Measurements from ENCODE around the gene GTF3C1. TPM values are rescaled to one million over a fixed set of nuclear protein-coding genes. Genes with fewer than 3 reads are reported as not detected.

Gene GTF3C1
- total RNA-seq, 1 donor from 2014 or later, result 54.3 TPM

- Mint-ChIP-seq H3K36me3 (ENCODE audit: low read depth) (peaks cover 44% of the 10 kb centered on the region), H3K27ac (peak overlapping the region; percentile 34), H3K4me1 (peaks cover 61% of the 10 kb centered on the region), H3K9me3 (peaks cover 6% of the 10 kb centered on the region), H3K4me3 (no peak overlapping the region), H3K27me3 (no peaks in the 10 kb centered on the region)
- intact Hi-C loops (cut with micrococcal nuclease), result no loop called here
- no peak for DNase-seq
These were observed 96.3 kb downstream of the GTF3C1 start for GRCh38 chr16:27453494-27453825.

- Mint-ChIP-seq H3K4me1 (peaks cover 65% of the 10 kb centered on the region), H3K9me3 (peaks cover 6% of the 10 kb centered on the region), H3K27me3 (no peaks in the 10 kb centered on the region), H3K4me3 (no peak overlapping the region), H3K36me3 (ENCODE audit: low read depth) (peaks cover 50% of the 10 kb centered on the region), H3K27ac (peak overlapping the region; percentile 51)
- DNase-seq, result no peak
- intact Hi-C loops (cut with micrococcal nuclease), result no loop called here
These were observed 96.9 kb downstream of the GTF3C1 start for GRCh38 chr16:27452569-27453493.

GRCh38 chr16:27450196-27450549, 99.5 kb downstream of the GTF3C1 start:
- Mint-ChIP-seq H3K36me3 (ENCODE audit: low read depth) (peaks cover 72% of the 10 kb centered on the region), H3K27ac (peak overlapping the region; percentile 87), H3K27me3 (no peaks in the 10 kb centered on the region), H3K9me3 (peaks cover 6% of the 10 kb centered on the region), H3K4me3 (peak overlapping the region; percentile 55), H3K4me1 (peaks cover 59% of the 10 kb centered on the region)
- no peak for DNase-seq
- intact Hi-C loops (cut with micrococcal nuclease), result no loop called here

GRCh38 chr16:27449434-27450195, 100.1 kb downstream of the GTF3C1 start:
- Mint-ChIP-seq H3K4me1 (peaks cover 57% of the 10 kb centered on the region), H3K36me3 (ENCODE audit: low read depth) (peaks cover 78% of the 10 kb centered on the region), H3K9me3 (peaks cover 6% of the 10 kb centered on the region), H3K27ac (peak overlapping the region; percentile 87), H3K4me3 (peak overlapping the region; percentile 55), H3K27me3 (no peaks in the 10 kb centered on the region)
- intact Hi-C loops (cut with micrococcal nuclease), result no loop called here
- peak; percentile 83 for DNase-seq

- intact Hi-C loops (cut with micrococcal nuclease), result no loop called here
- H3K36me3 Mint-ChIP-seq (ENCODE audit: low read depth), result peaks cover 86% of the 10 kb centered on the region
- DNase-seq, result no peak
- H3K4me3 Mint-ChIP-seq, result no peak overlapping the region
- H3K27ac Mint-ChIP-seq, result peak overlapping the region; percentile 39
- H3K4me1 Mint-ChIP-seq, result peaks cover 54% of the 10 kb centered on the region
- no peaks in the 10 kb centered on the region for H3K27me3 Mint-ChIP-seq
- H3K9me3 Mint-ChIP-seq, result peaks cover 8% of the 10 kb centered on the region
These were observed 100.9 kb downstream of the GTF3C1 start for GRCh38 chr16:27448532-27449433.

GRCh38 chr16:27447301-27447700, 102.4 kb downstream of the GTF3C1 start:
- H3K9me3 Mint-ChIP-seq, result peaks cover 8% of the 10 kb centered on the region

GRCh38 chr16:27446721-27447120, 103.0 kb downstream of the GTF3C1 start:
- H3K9me3 Mint-ChIP-seq, result peaks cover 8% of the 10 kb centered on the region
- peak overlapping the region; percentile 45 for H3K4me3 Mint-ChIP-seq
- H3K4me1 Mint-ChIP-seq, result peaks cover 46% of the 10 kb centered on the region
- H3K27ac Mint-ChIP-seq, result peak overlapping the region; percentile 78
- intact Hi-C loops (cut with micrococcal nuclease), result loop anchor here (2.0 kb wide), 1 partner anchor 80 kb away; no protein-coding TSS in a partner anchor
- no peaks in the 10 kb centered on the region for H3K27me3 Mint-ChIP-seq
- peaks cover 93% of the 10 kb centered on the region for H3K36me3 Mint-ChIP-seq (ENCODE audit: low read depth)
- peak; percentile 88 for DNase-seq

More at GRCh38 chr16:27447301-27447700, 102.4 kb downstream of the GTF3C1 start:
- no peaks in the 10 kb centered on the region for H3K27me3 Mint-ChIP-seq
- peaks cover 92% of the 10 kb centered on the region for H3K36me3 Mint-ChIP-seq (ENCODE audit: low read depth)
- H3K4me1 Mint-ChIP-seq, result peaks cover 49% of the 10 kb centered on the region
- peak overlapping the region; percentile 39 for H3K27ac Mint-ChIP-seq
- DNase-seq, result no peak
- intact Hi-C loops (cut with micrococcal nuclease), result loop anchor here (2.0 kb wide), 1 partner anchor 80 kb away; no protein-coding TSS in a partner anchor
- peak overlapping the region; percentile 45 for H3K4me3 Mint-ChIP-seq

GRCh38 chr16:27445502-27446175, 104.1 kb downstream of the GTF3C1 start:
- DNase-seq, result no peak
- Mint-ChIP-seq H3K4me1 (peaks cover 38% of the 10 kb centered on the region), H3K9me3 (peaks cover 8% of the 10 kb centered on the region), H3K27ac (peak overlapping the region; percentile 66), H3K27me3 (no peaks in the 10 kb centered on the region), H3K4me3 (no peak overlapping the region), H3K36me3 (ENCODE audit: low read depth) (peaks cover 95% of the 10 kb centered on the region)
- intact Hi-C loops (cut with micrococcal nuclease), result loop anchor here (2.0 kb wide), 2 partner anchors 19 to 79 kb away; no protein-coding TSS in a partner anchor

GRCh38 chr16:27444470-27444869, 105.2 kb downstream of the GTF3C1 start:
- Mint-ChIP-seq H3K36me3 (ENCODE audit: low read depth) (peaks cover 94% of the 10 kb centered on the region), H3K4me1 (peaks cover 27% of the 10 kb centered on the region), H3K9me3 (peaks cover 8% of the 10 kb centered on the region), H3K27ac (no peak overlapping the region), H3K4me3 (no peak overlapping the region), H3K27me3 (no peaks in the 10 kb centered on the region)
- intact Hi-C loops (cut with micrococcal nuclease), result loop anchor here (2.0 kb wide), 1 partner anchor 18 kb away; no protein-coding TSS in a partner anchor
- no peak for DNase-seq

- Mint-ChIP-seq H3K9me3 (peaks cover 8% of the 10 kb centered on the region), H3K4me3 (no peak overlapping the region), H3K36me3 (ENCODE audit: low read depth) (peaks cover 94% of the 10 kb centered on the region), H3K4me1 (peaks cover 25% of the 10 kb centered on the region), H3K27me3 (no peaks in the 10 kb centered on the region), H3K27ac (no peak overlapping the region)
- no peak for DNase-seq
- intact Hi-C loops (cut with micrococcal nuclease), result loop anchor here (2.0 kb wide), 1 partner anchor 17 kb away; no protein-coding TSS in a partner anchor
These were observed 105.7 kb downstream of the GTF3C1 start for GRCh38 chr16:27444015-27444414.

- Mint-ChIP-seq H3K4me1 (peaks cover 19% of the 10 kb centered on the region), H3K27me3 (no peaks in the 10 kb centered on the region), H3K27ac (no peak overlapping the region), H3K4me3 (no peak overlapping the region), H3K9me3 (peaks cover 8% of the 10 kb centered on the region), H3K36me3 (ENCODE audit: low read depth) (peaks cover 94% of the 10 kb centered on the region)
- intact Hi-C loops (cut with micrococcal nuclease), result no loop called here
- DNase-seq, result no peak
These were observed 107.7 kb downstream of the GTF3C1 start for GRCh38 chr16:27441998-27442397.

GRCh38 chr16:27441276-27441675, 108.4 kb downstream of the GTF3C1 start:
- peaks cover 14% of the 10 kb centered on the region for H3K4me1 Mint-ChIP-seq
- intact Hi-C loops (cut with micrococcal nuclease), result no loop called here
- no peaks in the 10 kb centered on the region for H3K27me3 Mint-ChIP-seq
- peaks cover 95% of the 10 kb centered on the region for H3K36me3 Mint-ChIP-seq (ENCODE audit: low read depth)
- peaks cover 8% of the 10 kb centered on the region for H3K9me3 Mint-ChIP-seq
- DNase-seq, result no peak
- no peak overlapping the region for H3K4me3 Mint-ChIP-seq
- no peak overlapping the region for H3K27ac Mint-ChIP-seq
